AML-193 (cell line): Measurements from ENCODE around the gene TRIO.

Experiments used
- DNase-seq, 2 experiments: peaks; one replicate each; lab custom pipeline; 2025; lab: John Stamatoyannopoulos, UW

TRIO gene

DNA sequence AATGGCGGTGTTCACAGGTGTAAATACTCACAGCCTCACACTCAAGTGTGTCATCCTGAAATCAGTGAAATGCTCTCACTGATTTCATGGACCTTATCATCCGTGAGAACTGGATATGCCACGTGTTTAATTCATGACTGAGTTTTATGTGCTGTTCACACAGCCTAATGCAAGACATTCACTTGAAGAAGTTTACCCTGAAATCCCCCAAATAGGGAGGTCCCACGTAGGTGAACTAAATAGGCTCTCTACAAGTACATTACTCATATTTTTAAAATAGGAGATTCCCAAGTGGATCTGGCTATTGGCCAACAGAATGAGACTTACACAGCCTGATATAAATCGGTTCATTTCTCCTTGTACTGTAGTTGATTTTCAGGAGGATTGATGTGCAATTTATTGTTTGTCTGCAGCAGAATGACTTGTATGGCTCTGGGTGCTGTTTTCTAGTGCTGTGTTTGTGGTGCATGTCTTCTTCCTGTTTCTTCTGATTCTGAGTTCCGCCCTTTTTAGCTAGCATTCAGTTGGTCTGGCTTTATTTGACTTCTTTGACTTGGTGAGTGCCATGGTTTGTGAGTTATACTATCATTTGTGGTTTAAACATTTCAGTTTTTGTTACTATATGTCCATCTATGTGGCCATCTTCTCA is 25.1 kb downstream of the TRIO start:
- no peak for DNase-seq

DNA sequence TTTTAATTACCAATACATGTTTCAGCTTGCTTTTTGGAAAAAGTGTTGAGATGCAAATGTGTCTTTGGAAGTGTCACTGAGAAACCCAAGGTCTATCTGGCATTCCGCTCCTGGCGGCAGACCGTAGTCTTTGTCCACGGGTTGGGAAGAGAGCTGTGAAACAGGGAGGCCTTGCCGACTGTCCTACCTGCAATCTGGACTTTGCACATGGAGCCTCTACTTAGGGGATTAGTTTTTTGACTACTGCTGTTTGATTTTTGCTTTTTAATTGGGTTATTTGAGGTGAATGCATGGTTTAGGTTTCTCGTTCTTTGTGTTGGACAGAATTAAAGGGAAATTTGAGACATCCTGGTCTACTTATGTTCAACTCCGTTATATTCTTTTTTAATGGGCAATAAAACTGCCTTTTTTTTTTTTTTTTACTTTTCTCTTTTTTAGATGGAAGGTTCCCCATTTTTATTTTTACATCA is 25.7 kb downstream of the TRIO start:
- DNase-seq, result no peak

DNA sequence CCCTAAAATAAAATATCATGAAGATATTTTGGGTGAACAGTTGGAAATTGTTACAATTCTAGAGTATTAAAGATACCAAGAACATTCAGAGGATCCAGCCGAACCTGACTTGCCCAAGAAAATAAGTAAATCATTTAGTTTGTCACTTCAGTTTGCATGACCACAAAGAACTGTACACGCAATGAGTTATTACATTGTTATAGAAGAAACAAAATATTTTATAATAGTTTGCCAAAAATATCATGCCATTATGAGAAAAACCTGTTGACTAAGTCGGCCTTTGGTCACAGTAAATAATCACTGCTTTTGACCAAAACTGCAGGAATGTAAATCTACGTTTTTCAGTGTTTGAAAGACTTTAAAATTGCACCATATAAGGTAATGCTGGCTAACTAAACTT is 27.9 kb downstream of the TRIO start:
- no peak for DNase-seq

DNA sequence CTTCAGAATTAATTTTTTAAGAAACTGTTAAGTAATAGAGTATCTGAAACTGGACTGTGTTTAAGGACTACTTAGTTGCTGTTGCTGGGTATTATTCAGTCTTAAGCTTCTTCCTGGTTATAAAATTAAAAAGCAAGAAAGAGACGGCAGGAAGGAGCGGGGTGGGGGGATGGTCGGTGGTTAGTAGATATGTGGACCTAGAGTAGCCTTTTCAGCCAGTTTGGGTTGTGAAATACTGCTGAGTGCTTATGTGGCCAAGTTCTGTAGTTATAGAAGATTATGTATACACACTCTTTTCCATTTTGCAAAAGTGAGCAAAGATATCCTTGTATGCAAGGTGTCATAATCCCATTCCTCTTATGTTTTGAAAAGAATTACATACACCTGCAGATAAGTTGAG is 28.5 kb downstream of the TRIO start:
- no peak for DNase-seq

GRCh38 chr5:14172149-14172795 is 29.1 kb downstream of the TRIO start:
- no peak for DNase-seq

GRCh38 chr5:14173377-14174229 is 30.5 kb downstream of the TRIO start:
- DNase-seq, result no peak

DNA sequence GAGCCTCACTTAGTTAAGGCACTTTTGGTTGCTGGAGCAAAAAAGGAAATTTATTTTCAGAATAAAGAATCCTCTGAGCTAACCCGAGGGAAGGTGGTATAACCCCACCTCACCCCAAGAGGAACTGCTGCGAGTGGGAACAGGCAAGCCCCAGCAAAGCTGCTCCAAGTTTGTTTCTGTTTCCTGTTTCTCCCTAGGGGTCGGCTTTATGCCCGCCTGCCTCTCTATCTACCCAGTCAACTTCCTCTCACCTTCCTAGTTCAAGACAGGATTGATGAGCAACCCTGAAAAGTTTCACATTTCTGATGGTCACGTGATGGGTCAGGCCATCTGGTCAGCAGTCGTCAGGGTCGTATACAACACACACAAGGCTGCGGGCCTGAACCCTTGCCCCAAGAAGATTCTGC is 31.1 kb downstream of the TRIO start:
- no peak for DNase-seq

- DNase-seq, result no peak
Observed at GRCh38 chr5:14175381-14175780, 32.2 kb downstream of the TRIO start.

- no peak for DNase-seq
Observed at GRCh38 chr5:14176888-14177287, 33.7 kb downstream of the TRIO start.

- no peak for DNase-seq
Observed at GRCh38 chr5:14177634-14178033, 34.5 kb downstream of the TRIO start.

DNA sequence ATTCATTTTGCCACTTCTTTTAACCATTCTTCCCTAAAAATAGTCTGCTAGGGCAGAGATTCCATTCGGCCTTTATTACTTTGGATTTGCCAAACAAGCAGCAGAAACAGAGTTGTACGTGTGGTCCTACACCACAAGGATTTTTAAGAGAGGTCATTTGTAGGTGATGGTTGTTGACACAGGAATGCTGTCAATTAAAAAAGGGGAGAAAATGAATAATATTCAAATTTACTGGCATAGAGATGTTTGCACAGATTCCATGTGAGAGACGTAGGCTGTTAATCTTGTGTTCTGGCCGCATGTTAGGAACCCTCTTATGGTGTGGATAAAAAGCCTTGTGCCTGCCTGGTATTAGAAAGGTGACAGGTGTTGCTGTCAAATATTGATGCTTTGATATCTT is 34.9 kb downstream of the TRIO start:
- no peak for DNase-seq

- no peak for DNase-seq
Observed at GRCh38 chr5:14178671-14179211, 35.6 kb downstream of the TRIO start.

DNA sequence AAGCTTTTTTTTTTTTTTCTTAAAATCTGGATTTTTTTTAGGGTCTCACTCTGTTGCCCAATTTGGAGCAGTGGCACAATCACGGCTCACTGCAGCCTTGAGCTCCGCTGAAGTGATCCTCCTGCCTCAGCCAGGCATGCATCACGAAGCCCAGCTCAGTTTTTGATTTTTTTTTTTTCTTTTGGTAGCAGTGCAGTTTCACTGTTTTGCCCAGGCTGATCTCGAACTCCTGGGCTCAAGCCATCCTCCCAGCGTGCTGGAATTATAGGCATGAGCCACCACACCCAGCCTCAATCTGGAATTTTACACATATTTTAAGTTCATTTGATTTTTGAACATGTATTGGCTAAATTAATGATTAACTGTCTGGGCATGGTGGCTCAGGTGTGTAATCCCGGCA is 36.3 kb downstream of the TRIO start:
- DNase-seq, result no peak

DNA sequence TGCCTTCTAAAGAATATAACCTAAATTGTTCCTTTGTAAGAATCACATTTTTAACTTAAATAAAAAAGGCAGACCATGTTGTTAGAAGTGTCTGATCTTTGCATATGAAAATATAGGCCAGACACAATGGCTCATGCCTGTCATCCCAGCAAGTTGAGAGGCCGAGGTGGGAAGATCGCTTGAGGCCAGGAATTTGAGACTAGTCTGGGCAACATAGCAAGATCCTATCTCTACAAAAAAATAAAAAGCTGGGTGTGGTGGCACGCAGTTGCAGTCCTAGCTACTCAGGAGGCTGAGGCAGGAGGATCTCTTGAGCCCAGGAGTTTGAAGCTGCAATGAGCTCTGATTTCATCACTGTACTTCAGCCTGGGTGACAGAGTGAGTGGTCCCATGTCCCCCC is 37.3 kb downstream of the TRIO start:
- no peak for DNase-seq

GRCh38 chr5:14181299-14181968 is 38.3 kb downstream of the TRIO start:
- no peak for DNase-seq

DNA sequence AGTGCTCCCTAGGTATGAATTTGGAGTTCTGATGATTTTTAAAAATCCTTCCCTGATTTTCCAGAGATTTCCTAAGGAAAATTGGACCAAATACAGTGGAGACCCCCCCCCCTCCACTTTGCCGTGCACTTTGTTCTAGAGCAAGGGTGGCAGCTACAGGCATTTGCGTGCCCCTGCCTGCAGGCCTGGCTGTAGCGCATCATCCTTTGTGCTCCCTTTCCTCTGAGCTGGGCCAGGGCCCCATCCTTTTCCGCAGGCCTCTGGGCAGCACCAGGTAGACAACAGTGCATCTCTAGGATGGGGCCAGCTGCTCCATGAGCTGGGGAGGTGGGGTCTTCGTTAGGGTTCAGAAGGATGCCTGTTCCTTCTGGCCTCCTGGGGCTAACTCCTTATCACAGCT is 39.6 kb downstream of the TRIO start:
- DNase-seq, result no peak

DNA sequence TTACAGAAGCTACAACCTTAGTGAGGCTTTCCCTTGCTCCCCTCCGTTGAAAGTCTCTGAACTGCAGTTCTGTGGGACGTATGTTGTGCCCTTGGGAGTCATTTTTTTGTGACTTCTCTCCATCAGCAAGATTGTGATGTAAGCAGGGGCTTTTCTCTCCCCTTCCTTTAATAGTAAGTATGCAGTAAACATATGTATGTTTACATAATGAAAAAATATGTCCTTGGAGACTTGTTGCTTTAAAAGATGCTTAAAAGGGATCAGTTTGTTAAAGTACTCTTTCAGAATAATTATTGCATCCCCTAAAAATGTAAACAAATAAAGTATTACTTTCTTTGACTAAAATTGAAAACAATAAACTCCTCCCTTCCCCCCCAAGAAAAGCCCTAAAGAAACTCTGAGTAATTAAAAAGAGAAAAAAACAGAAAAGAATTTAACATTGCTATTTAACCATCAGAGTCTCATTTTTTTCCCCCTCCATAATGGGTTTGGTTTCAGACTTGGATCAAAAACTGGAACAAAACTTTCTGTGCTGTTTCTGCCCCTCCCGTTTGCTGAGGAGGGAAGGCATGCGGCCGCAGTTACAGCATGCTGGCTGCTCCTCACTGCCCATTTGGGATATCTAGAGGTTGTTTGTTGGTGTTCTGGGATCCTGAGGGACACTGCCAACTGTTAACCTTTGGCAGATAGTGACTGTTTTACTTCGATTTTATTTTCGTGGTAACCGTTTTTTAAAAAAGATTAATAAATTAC is 40.2 kb downstream of the TRIO start:
- DNase-seq, result no peak

- no peak for DNase-seq
Observed at GRCh38 chr5:14184082-14184481, 40.9 kb downstream of the TRIO start.

DNA sequence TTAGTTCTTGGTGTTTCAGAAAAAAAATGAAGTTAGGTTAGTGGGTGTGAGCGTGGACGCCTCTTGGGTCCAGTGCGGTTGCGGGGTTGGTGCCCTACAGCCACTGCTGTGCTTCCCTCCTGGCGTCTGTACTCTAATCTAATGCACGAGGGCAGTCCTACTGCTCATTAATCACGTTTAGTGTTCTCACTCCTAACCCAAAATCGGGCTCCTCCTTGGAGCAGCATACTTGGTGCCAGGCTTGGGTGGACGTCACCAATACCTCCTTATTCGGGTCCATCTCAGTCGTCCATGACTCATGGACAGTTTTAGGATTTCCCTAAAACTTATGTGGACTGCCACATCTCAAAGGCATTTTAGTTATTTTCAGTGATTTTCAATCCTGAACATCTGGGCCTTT is 41.6 kb downstream of the TRIO start:
- no peak for DNase-seq

DNA sequence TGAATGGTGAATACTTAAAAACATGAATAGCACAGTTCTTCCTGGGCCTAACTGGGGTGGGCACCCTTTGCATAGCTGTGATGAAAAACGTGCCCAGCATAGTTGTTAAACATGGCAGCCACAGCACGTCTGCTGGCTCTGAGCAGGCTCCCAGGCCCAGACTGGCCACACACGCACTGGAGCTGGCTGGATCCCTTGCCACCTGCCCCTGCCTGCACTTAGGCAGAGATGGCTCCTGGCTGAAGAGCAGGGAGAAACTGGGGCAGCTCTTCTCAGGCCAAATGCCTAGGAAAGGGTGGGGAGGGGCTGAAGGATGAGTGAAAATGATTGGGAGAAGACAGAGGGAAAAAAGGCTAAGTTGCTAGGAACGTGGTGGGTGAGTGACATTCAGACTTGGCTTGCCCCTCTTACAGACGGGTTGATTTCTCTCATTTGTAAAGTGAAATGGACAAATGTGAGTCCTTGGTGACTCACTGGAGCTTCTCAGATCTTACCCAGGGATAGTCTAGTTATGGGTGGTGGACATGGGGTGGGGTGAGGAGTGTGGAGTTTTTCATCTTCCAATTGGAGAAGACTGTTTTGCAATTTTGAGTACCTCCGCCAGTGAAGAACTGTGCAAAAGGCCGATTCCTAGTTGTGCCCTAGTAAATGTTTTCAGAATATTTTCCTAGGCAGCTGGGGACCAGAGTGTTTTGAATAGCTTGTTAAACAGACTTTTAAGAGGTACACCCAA is 42.4 kb downstream of the TRIO start:
- no peak for DNase-seq
